Large intestine (tissue), 3 donors: ENCODE results near the gene PRDM15. TPM values are rescaled to one million over a fixed set of nuclear protein-coding genes. Genes with fewer than 3 reads are reported as not detected.
"Not testable (repeated sequence)": the region's sequence is repeated elsewhere in the genome, so short reads cannot be mapped to it uniquely, and the experiment has no call there.

ENCODE experiments used
- DNase-seq, 2 donors: peaks; one replicate each; pipeline versions ENCODE4 v3.0.0 to v3.0.0-alpha.2; 2013
- H3K27ac ChIP-seq: one replicate; pipeline ENCODE4 v1.5.1; 2013; ENCODE audit warnings: low read length
- H3K27me3 ChIP-seq: 2 replicates; pipeline ENCODE4 v1.6.1; 2013; ENCODE audit warnings: low read length; ENCODE audit not compliant: control insufficient read depth, insufficient read depth
- H3K36me3 ChIP-seq: 2 replicates; pipeline ENCODE4 v1.6.1; 2013; ENCODE audit warnings: low read length; ENCODE audit not compliant: control insufficient read depth, insufficient read depth
- H3K4me1 ChIP-seq: one replicate; pipeline ENCODE4 v1.6.1; 2013; ENCODE audit warnings: low read length; ENCODE audit not compliant: control insufficient read depth, insufficient read depth
- H3K4me3 ChIP-seq: one replicate; pipeline ENCODE4 v1.5.1; 2013; ENCODE audit warnings: low read length
- H3K9me3 ChIP-seq: one replicate; pipeline ENCODE4 v1.6.1; 2013; ENCODE audit warnings: mild to moderate bottlenecking, low read depth, low read length, moderate library complexity; ENCODE audit not compliant: control insufficient read depth
- WGBS: methylation state at CpG from one replicate; pipeline ENCODE4 v1.1.5; 2013; ENCODE audit warnings: low lambda C conversion rate; ENCODE audit not compliant: insufficient coverage; 5-methylcytosine and 5-hydroxymethylcytosine counted together
- polyA plus RNA-seq: library from polyadenylated mRNA; unstranded; fragments of 120-200 nt; gene quantifications from one replicate; pipeline ENCODE4 v1.2.1, GENCODE V29; 2013

PRDM15 gene
- polyA plus RNA-seq, 1 donor = 6.0 TPM

GRCh38 chr21:41795726-41796125 is 83.4 kb downstream of the PRDM15 start:
- no peak overlapping the region for H3K27ac ChIP-seq
- H3K4me1 ChIP-seq = no peaks in the 10 kb centered on the region
- peaks cover 10% of the 10 kb centered on the region for H3K36me3 ChIP-seq
- 80% methylated on average over 1 of the region's 3 CpGs for WGBS
- peaks cover 3% of the 10 kb centered on the region for H3K9me3 ChIP-seq
- no peak for DNase-seq
- no peak overlapping the region for H3K4me3 ChIP-seq
- H3K27me3 ChIP-seq = no peaks in the 10 kb centered on the region

GRCh38 chr21:41794600-41794999 is 84.5 kb downstream of the PRDM15 start:
- peaks cover 3% of the 10 kb centered on the region for H3K9me3 ChIP-seq
- H3K27me3 ChIP-seq = no peaks in the 10 kb centered on the region
- no peak for DNase-seq
- no peak overlapping the region for H3K27ac ChIP-seq
- H3K4me3 ChIP-seq = no peak overlapping the region
- no peaks in the 10 kb centered on the region for H3K4me1 ChIP-seq
- no CpG with 5 or more reads among the region's 10 CpGs for WGBS
- H3K36me3 ChIP-seq = peaks cover 4% of the 10 kb centered on the region

GRCh38 chr21:41792711-41793110 is 86.4 kb downstream of the PRDM15 start:
- no peak for DNase-seq
- peaks cover 3% of the 10 kb centered on the region for H3K9me3 ChIP-seq
- no peaks in the 10 kb centered on the region for H3K36me3 ChIP-seq
- no peaks in the 10 kb centered on the region for H3K27me3 ChIP-seq
- WGBS = 100% methylated on average over 1 of the region's 3 CpGs
- no peak overlapping the region for H3K27ac ChIP-seq
- H3K4me1 ChIP-seq = no peaks in the 10 kb centered on the region
- H3K4me3 ChIP-seq = no peak overlapping the region

- H3K27me3 ChIP-seq = no peaks in the 10 kb centered on the region
- DNase-seq = peak in 1 of 2 donors; percentile 20
- no peak overlapping the region for H3K27ac ChIP-seq
Observed at GRCh38 chr21:41786509-41786987, 92.6 kb downstream of the PRDM15 start.

DNA sequence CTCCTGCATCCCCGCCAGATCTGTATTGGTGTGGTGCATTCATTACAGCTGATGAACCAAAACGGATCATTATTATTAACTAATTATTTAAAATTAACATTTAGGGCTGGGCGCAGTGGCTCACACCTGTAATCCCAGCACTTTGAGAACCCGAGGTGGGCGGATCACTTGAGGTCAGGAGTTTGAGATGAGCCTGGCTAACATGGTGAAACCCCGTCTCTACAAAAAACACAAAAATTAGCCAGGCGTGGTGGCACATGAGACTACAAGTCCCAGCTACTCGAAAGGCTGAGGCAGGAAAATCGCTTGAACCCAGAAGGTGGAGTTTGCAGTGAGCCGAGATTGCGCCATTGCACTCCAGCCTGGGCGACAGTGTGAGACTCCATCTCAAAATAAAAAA is 93.9 kb downstream of the PRDM15 start:
- H3K36me3 ChIP-seq, H3K9me3 ChIP-seq, H3K27me3 ChIP-seq, H3K4me3 ChIP-seq, H3K27ac ChIP-seq, DNase-seq: not testable (repeated sequence)
- WGBS = 100% methylated on average over 1 of the region's 12 CpGs
- peaks cover 21% of the 10 kb centered on the region for H3K4me1 ChIP-seq

More at GRCh38 chr21:41786509-41786987, 92.6 kb downstream of the PRDM15 start:
- H3K4me3 ChIP-seq = no peak overlapping the region
- no peaks in the 10 kb centered on the region for H3K36me3 ChIP-seq
- peaks cover 19% of the 10 kb centered on the region for H3K4me1 ChIP-seq
- H3K9me3 ChIP-seq = no peaks in the 10 kb centered on the region
- 21% methylated on average over 3 of the region's 13 CpGs for WGBS

GRCh38 chr21:41784456-41785102 is 94.6 kb downstream of the PRDM15 start:
- no peak overlapping the region for H3K27ac ChIP-seq
- peaks cover 2% of the 10 kb centered on the region for H3K27me3 ChIP-seq
- 100% methylated on average over 2 of the region's 15 CpGs for WGBS

GRCh38 chr21:41783476-41784180 is 95.5 kb downstream of the PRDM15 start:
- Histone ChIP-seq H3K27me3 (peaks cover 5% of the 10 kb centered on the region), H3K36me3 (no peaks in the 10 kb centered on the region), H3K4me1 (peaks cover 28% of the 10 kb centered on the region), H3K27ac (peak overlapping the region; percentile 80), H3K4me3 (no peak overlapping the region), H3K9me3 (no peaks in the 10 kb centered on the region)
- peak; percentile 86 to 92 for DNase-seq
- no CpG with 5 or more reads among the region's 18 CpGs for WGBS

More at GRCh38 chr21:41784456-41785102, 94.6 kb downstream of the PRDM15 start:
- Histone ChIP-seq H3K4me1 (peaks cover 24% of the 10 kb centered on the region), H3K9me3 (no peaks in the 10 kb centered on the region), H3K36me3 (no peaks in the 10 kb centered on the region), H3K4me3 (no peak overlapping the region)
- DNase-seq = no peak

- Histone ChIP-seq H3K4me1 (peaks cover 26% of the 10 kb centered on the region), H3K27me3 (peaks cover 5% of the 10 kb centered on the region), H3K9me3 (no peaks in the 10 kb centered on the region), H3K27ac (no peak overlapping the region), H3K36me3 (no peaks in the 10 kb centered on the region), H3K4me3 (no peak overlapping the region)
- no CpG with 5 or more reads among the region's 2 CpGs for WGBS
- DNase-seq = no peak
Observed at GRCh38 chr21:41781050-41781410, 98.1 kb downstream of the PRDM15 start.

DNA sequence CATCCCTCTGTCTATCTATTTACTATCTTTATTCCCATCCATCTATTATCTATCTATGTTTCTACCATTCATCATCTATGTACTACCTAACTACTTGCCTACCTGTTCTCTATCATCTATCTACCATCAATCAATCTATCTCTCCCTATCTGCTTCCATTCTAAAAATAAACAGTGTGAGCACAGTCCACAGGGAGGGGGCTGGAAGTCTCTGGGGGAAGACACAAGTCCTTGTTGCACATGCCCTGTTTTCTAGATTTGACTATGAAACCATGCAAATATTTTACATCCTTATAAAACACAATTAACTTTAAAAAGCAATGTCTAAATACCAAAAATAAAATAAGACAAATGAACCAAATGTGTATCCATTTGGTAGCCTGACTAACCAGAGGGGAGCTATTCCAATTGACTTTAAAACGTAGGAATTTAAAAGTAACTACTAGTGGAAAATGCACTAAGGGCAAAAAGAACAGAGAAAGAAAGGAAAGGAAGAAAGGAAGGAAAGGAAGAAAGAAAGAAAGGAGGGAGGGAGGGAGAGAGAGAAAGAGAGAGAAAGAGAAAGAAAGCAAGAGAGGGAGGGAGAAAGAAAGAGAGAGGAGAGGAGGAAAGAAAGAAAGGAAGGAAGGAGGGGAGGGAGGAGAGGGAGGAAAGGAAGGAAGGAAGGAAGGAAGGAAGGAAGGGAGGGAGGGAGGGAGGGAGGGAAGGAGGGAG is 98.7 kb downstream of the PRDM15 start:
- peak overlapping the region; percentile 59 for H3K27ac ChIP-seq
- peaks cover 5% of the 10 kb centered on the region for H3K27me3 ChIP-seq
- no peaks in the 10 kb centered on the region for H3K36me3 ChIP-seq
- no peak for DNase-seq
- WGBS = 82% methylated on average over 1 of the region's 1 CpG
- no peaks in the 10 kb centered on the region for H3K9me3 ChIP-seq
- peaks cover 26% of the 10 kb centered on the region for H3K4me1 ChIP-seq
- H3K4me3 ChIP-seq = no peak overlapping the region

DNA sequence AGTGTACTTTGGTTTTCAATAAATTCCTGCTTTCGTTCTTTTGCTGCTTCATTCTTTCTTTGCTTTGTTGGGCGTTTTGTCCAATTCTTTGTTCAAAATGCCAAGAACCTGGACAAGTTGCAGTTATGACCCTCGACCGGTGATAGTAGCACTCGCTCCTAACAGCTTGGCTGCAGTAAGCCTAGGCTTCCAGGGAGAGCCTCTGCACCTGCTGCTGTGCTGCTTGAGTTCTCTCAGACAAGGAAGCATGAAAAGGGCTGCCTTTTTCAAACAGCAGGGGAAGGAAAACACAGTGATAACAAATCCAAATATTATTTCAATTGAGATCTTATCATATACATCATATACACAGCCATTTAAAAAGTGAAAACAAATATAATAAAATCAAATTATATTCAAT is 99.5 kb downstream of the PRDM15 start:
- Histone ChIP-seq H3K27ac (peak overlapping the region; percentile 59), H3K4me3 (peak overlapping the region; percentile 17), H3K9me3 (no peaks in the 10 kb centered on the region), H3K27me3 (peaks cover 8% of the 10 kb centered on the region), H3K4me1 (peaks cover 34% of the 10 kb centered on the region), H3K36me3 (no peaks in the 10 kb centered on the region)
- WGBS = 20% methylated on average over 1 of the region's 5 CpGs
- DNase-seq = no peak
